GM18520 (cell line): ENCODE measurements around the gene MLLT6.

Experiments used
- ATAC-seq: cut with Tn5 transposase; IDR thresholded peaks from one replicate; pipeline ENCODE4 v1.9.1; 2021; ENCODE audit not compliant: unreplicated experiment

Gene MLLT6

GRCh38 chr17:38706505-38707216 lies 1.6 kb downstream of the MLLT6 start:
- ATAC-seq: no peak

- ATAC-seq: no peak
Observed at GRCh38 chr17:38707678-38708351, 2.7 kb downstream of the MLLT6 start.

GRCh38 chr17:38709104-38709820 lies 4.2 kb downstream of the MLLT6 start:
- no peak for ATAC-seq

GRCh38 chr17:38709864-38710603 lies 5.0 kb downstream of the MLLT6 start:
- no peak for ATAC-seq

- ATAC-seq: no peak
Observed at GRCh38 chr17:38710604-38710962, 5.5 kb downstream of the MLLT6 start.

GRCh38 chr17:38710985-38711384 lies 5.9 kb downstream of the MLLT6 start:
- ATAC-seq: no peak

- no peak for ATAC-seq
Observed at GRCh38 chr17:38711792-38712571, 6.9 kb downstream of the MLLT6 start.

- no peak for ATAC-seq
Observed at GRCh38 chr17:38712593-38712992, 7.5 kb downstream of the MLLT6 start.

- no peak for ATAC-seq
Observed at GRCh38 chr17:38713456-38714075, 8.5 kb downstream of the MLLT6 start.

GRCh38 chr17:38715216-38715943 lies 10.3 kb downstream of the MLLT6 start:
- ATAC-seq: no peak

GRCh38 chr17:38716368-38717005 lies 11.4 kb downstream of the MLLT6 start:
- no peak for ATAC-seq

- no peak for ATAC-seq
Observed at GRCh38 chr17:38717139-38717745, 12.2 kb downstream of the MLLT6 start.

GRCh38 chr17:38719289-38719942 lies 14.3 kb downstream of the MLLT6 start:
- ATAC-seq: no peak

- no peak for ATAC-seq
Observed at GRCh38 chr17:38719943-38720641, 15.0 kb downstream of the MLLT6 start.

- ATAC-seq: no peak
Observed at GRCh38 chr17:38720941-38721340, 15.9 kb downstream of the MLLT6 start.

- ATAC-seq: no peak
Observed at GRCh38 chr17:38721802-38722201, 16.7 kb downstream of the MLLT6 start.

GRCh38 chr17:38724337-38724988 lies 19.4 kb downstream of the MLLT6 start:
- no peak for ATAC-seq
